ENCODE measurements around the gene PAWR. TPM values are rescaled to one million over a fixed set of nuclear protein-coding genes. Genes with fewer than 3 reads are reported as not detected.
"Not testable (repeated sequence)": the region's sequence is repeated elsewhere in the genome, so short reads cannot be mapped to it uniquely, and the experiment has no call there.

Gene PAWR
- total RNA-seq, 4 donors from 2014 or later = 57.5 to 109 (median 63.0) TPM

GRCh38 chr12:79567175-79567563 lies 123.6 kb downstream of the PAWR start:
- TF ChIP-seq POLR2A (IDR thresholded peaks at IDR 0.05) = no peak
- no peak for TF ChIP-seq POLR2AphosphoS5 (IDR thresholded peaks at IDR 0.05)
- TF ChIP-seq CTCF (IDR thresholded peaks at IDR 0.05) = no peak
- no peak for TF ChIP-seq EP300 (IDR thresholded peaks at IDR 0.05)
- Histone ChIP-seq H3K9me3 (no peaks in the 10 kb centered on the region), H3K4me1 (peaks cover 6% of the 10 kb centered on the region), H3K4me3 (no peak overlapping the region), H3K27me3 (no peaks in the 10 kb centered on the region), H3K27ac (no peak overlapping the region), H3K36me3 (peaks cover 6% of the 10 kb centered on the region)
- no peak for DNase-seq (ENCODE audit: low spot score in 2 of 2)
- 89% methylated on average over 1 of the region's 1 CpG for WGBS

GRCh38 chr12:79566452-79567174 lies 124.2 kb downstream of the PAWR start:
- Histone ChIP-seq H3K4me1 (peaks cover 6% of the 10 kb centered on the region), H3K36me3 (peaks cover 4% of the 10 kb centered on the region), H3K9me3 (no peaks in the 10 kb centered on the region), H3K27me3 (no peaks in the 10 kb centered on the region), H3K4me3 (no peak overlapping the region), H3K27ac (no peak overlapping the region)
- TF ChIP-seq CTCF (IDR thresholded peaks at IDR 0.05) (no peak), POLR2A (IDR thresholded peaks at IDR 0.05) (no peak), EP300 (IDR thresholded peaks at IDR 0.05) (no peak)
- no peak for DNase-seq (ENCODE audit: low spot score in 2 of 2)
- 53% methylated on average over 4 of the region's 4 CpGs for WGBS

- H3K36me3 ChIP-seq; H3K27me3 ChIP-seq; H3K4me3 ChIP-seq; H3K27ac ChIP-seq; H3K4me1 ChIP-seq; H3K9me3 ChIP-seq; DNase-seq (ENCODE audit: low spot score in 2 of 2): not testable (repeated sequence)
- 94% methylated on average over 3 of the region's 29 CpGs for WGBS
These were observed 125.9 kb downstream of the PAWR start for GRCh38 chr12:79564727-79565350.

GRCh38 chr12:79563021-79563740 lies 127.6 kb downstream of the PAWR start:
- H3K36me3 ChIP-seq = peaks cover 4% of the 10 kb centered on the region
- H3K27me3 ChIP-seq = no peaks in the 10 kb centered on the region
- H3K27ac ChIP-seq = no peak overlapping the region
- no peaks in the 10 kb centered on the region for H3K9me3 ChIP-seq
- DNase-seq (ENCODE audit: low spot score in 2 of 2) = no peak
- TF ChIP-seq POLR2A (IDR thresholded peaks at IDR 0.05) (no peak), POLR2AphosphoS5 (IDR thresholded peaks at IDR 0.05) (no peak), CTCF (IDR thresholded peaks at IDR 0.05) (no peak), EP300 (IDR thresholded peaks at IDR 0.05) (no peak)
- H3K4me1 ChIP-seq = peaks cover 7% of the 10 kb centered on the region
- WGBS = 69% methylated on average over 3 of the region's 3 CpGs
- no peak overlapping the region for H3K4me3 ChIP-seq

- Histone ChIP-seq H3K4me1 (peaks cover 8% of the 10 kb centered on the region), H3K27ac (no peak overlapping the region), H3K9me3 (no peaks in the 10 kb centered on the region), H3K27me3 (no peaks in the 10 kb centered on the region), H3K4me3 (no peak overlapping the region), H3K36me3 (peaks cover 4% of the 10 kb centered on the region)
- no peak for DNase-seq (ENCODE audit: low spot score in 2 of 2)
- TF ChIP-seq EP300 (IDR thresholded peaks at IDR 0.05) (no peak), CTCF (IDR thresholded peaks at IDR 0.05) (no peak)
- 100% methylated on average over 6 of the region's 35 CpGs for WGBS
These were observed 129.2 kb downstream of the PAWR start for GRCh38 chr12:79561401-79562132.
